Gastroesophageal sphincter (tissue), 3 donors: ENCODE results near the gene NR2F6.

Experiments
- CTCF ChIP-seq, 4 experiments: fragments of 200-600 bp in 2 of 4; fragments of 450-650 bp in 2 of 4; sonication (generic) in 1 of 4; IDR thresholded peaks; one replicate each; pipeline ENCODE4 v1.5.1; 2017 to 2019; ENCODE audit warnings: antibody characterized with exemption in 4 of 4, mild to moderate bottlenecking in 2 of 4, moderate library complexity in 2 of 4
- POLR2A ChIP-seq, 2 donors: fragments of 450-650 bp; IDR thresholded peaks; one replicate each; pipeline ENCODE4 v1.6.1; 2017; ENCODE audit warnings: antibody characterized with exemption in 2 of 2, mild to moderate bottlenecking in 2 of 2, moderate library complexity in 1 of 2

GRCh38 chr19:17236811-17237543 is 8.7 kb downstream of the NR2F6 start:
- TF ChIP-seq POLR2A (IDR thresholded peaks at IDR 0.05), result no peak
- TF ChIP-seq CTCF (IDR thresholded peaks at IDR 0.05), result no peak
